NCI-H82 (cell line): ENCODE data around the gene ROR1.
A peak's percentile ranks its signal among the peaks of the same experiment; 100 is the strongest.
"Not testable (repeated sequence)": the region's sequence is repeated elsewhere in the genome, so short reads cannot be mapped to it uniquely, and the experiment has no call there.

Experiments
- DNase-seq: peaks from one replicate; lab custom pipeline; 2025; lab: John Stamatoyannopoulos, UW

ROR1 gene

DNA sequence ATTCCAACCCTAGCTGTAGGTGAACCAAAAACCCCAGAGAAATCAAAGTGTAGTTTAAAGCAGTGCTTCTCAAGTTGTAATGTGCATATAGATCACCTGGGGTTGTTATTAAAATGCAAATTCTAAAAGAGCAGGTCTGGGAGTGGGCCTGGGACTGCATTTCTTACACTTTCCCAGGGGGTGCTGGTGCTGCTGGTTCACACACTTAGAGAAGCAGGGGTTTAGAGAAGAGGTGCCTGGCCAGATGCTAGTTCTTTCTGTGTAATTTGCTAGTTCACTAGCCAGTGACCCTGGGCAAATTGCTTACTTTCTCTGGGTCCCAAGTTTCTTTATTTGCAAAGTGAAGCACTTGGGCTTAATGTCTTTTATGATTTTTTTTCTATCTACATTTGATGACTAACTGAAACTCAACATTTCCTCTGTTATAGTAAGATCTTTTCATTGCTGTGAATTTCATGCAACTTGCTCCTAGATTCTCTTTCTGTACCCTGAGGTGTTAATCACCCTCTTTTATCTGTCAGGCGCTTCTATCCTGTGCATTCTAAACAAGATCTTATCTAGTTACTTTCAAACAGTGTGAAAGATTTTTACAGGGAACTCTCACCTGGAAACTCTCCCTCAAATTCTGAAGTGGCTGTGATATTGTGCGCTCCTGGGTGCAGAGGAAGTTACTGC, 287.8 kb downstream of the ROR1 start:
- DNase-seq, result no peak

DNA sequence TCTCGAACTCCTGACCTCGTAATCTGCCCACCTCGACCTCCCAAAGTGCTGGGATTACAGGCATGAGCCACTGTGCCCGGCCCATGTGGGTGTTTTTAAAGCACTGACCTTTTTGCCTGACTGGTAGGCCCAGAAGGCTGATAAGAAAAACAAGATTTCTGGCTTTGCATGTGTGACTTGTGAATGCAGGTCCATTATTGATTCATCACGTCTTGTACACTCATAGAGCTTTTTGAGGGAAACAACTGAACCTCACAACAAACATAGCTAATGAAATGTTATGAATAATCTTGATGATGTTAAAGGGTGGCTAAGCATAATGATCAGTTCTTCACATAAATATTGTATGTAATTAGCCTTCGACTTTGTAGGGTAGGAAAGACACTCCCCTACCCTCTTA, 288.7 kb downstream of the ROR1 start:
- DNase-seq, result no peak

DNA sequence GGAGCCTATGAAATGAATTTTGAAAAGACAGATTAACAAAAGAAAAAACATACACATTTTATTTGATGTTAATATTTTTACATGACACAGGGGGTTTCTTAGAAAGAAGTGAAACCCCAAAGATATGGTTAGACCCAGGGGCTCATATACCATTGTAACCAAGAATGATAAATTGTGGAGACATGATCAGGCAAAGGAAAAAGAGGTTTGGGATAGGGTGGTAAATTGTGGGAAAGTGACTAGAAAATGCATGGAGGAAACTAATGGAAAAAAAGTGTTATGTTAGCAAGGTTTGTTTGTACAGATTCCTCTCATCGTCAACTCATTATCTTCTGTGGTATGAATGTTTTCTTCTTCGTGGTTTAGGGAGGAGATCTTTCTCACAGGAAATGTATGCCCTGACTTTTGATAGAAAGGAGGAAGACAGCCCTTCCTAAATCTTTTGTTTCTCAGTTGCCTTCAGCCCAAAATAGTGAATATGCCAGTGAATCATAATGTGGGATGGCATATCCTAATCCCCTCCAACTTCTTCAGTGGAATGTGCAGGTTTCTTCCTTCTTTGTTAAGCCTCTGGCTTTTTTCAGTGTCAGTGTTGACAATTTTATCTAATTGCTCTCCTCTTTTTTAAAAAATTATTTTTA, 289.2 kb downstream of the ROR1 start:
- DNase-seq, result no peak

DNA sequence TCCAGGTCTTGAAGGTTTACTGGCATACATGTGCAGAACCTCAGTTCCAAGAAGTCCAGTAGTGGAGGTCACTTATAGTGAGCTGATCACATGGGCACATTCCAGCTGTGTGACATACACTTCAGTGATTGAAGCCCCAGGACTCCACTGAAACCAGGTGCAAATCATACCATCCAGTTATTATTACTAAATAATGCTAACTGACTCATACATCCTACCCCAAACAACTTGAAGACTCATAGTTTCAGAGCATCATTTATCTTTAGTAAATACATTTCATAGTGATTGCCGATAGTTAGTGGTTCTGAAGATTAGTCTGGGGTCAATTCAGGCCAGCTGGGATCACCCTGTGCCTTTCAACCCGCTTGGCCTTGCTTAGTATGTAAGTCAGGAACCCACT, 291.8 kb downstream of the ROR1 start:
- DNase-seq, result no peak

DNA sequence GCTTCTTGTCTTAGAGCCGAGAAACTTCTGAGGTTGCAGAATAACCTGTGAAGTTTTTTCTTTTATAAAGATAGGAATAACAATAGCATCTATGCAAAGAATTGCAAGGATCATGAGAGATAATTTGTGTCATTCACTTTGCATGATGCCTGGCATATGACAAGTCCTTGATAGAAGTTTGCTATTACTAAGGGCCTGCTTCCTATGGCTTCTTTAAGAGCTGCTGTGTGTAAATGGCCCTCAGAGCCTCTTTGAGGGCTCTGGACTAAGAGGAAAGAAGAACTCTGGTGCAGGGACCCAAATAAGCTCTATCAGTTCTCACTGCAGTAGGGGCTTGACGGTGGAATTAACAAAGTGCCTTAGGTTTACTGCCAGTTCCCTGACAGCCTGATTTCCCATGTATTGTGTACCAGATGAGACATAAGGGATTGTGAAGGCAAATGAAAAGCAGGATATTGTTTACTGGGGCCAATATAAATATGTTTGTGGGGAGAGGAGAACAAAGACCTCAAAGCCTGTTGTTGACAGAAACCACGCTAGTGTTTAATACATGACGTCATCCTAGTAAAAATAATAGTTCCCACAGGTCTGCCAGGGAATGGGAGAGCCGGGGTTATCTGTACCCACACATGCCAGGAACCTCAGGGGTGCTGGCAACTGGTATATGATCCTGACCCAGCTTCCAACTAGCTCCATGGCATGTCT, 298.4 kb downstream of the ROR1 start:
- DNase-seq, result no peak

DNA sequence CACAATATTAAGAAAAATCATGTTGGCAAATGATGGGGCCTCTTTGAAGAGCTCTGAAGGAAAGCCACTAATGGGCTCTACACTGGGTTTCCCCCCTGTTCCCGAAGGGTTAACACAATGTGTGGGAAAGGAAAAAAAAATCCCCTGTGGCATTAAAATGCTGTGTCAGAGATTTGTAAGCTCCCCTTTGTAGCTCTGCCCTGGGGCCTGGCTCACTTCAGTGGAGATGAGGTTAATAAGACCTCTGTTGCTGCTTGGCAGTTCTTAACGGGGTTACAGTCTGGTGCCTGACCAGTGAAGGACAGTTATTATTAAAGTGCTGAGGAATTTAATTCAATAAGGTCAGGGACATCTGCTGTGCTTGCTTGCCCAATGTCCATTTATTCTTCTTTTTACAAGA, 299.9 kb downstream of the ROR1 start:
- peak; percentile 62 for DNase-seq

DNA sequence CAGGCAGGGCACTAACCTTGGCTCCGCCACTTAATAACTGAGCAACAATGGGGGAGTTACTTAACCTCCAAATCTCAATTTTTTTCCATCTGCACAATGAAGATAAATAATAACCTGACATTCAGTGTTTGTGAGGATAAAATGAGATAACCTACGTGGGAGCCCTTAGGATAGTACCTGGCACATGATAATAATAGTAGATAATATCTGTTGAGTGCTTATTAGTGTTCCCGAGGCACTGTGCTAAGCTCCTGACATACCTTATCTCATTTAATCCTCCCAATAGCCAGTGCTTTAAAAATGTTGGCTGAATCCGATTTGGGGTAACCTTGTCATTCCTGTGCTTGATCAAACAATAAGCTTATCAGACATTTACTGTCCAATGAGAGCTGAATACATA, 300.9 kb downstream of the ROR1 start:
- DNase-seq, result peak; percentile 37

DNA sequence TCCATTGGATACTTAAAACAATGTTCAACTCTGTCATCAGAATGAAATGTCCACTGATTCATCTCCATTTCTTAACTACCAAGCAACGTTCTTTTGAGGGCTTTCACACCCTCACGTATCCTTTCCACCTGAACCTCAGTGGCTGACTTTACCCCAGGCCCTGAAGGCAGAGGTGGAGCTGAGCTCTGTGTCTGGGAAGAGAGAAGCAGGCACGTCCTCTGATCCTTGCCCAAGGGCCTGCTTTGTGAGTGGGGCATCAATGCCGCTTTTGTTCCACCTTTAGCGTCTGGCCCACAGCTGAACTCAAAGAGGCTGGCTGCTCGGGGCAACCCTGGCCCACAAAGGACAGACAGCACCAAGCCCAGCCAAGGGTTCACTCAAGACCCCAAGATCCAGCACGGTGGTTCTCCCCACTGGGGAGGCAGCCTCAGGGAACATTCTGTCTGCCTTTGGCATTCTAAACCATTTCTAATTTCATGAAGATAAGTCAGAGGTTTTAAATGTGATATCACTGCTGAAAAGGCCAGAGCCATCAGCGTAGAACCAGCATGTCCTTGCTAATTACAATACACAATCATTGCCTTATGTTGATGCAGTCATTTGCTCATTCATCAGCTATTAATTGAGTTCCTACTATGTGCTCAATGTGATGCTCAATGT, 303.6 kb downstream of the ROR1 start:
- DNase-seq, result no peak

DNA sequence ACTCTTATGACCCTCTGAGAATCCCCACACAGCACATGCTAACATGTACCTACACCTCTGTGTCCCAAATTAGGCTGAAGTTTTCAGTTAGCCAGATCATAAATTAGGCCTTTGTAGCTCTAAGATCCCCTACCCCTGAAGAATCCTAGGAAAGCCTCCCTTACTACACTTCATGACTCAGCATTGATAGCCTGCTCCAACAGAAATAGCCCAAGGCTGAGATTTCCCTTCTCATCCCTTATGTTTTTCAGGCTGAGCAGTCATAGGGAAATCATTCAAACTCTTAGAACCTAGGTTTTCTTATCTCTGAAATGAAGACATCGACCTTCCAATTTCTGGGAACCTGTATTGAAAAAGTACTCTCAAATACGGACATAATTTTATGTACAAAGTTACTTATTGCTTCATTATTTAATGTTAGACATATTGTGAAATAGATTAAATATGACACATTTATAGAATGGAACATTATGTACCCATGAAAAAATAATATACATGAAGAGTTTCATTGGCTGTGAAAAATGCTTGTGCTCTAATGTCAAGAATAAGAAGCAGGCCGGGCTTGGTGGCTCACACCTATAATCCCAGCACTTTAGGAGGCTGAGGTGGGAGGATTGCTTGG, 307.2 kb downstream of the ROR1 start:
- no peak for DNase-seq

DNA sequence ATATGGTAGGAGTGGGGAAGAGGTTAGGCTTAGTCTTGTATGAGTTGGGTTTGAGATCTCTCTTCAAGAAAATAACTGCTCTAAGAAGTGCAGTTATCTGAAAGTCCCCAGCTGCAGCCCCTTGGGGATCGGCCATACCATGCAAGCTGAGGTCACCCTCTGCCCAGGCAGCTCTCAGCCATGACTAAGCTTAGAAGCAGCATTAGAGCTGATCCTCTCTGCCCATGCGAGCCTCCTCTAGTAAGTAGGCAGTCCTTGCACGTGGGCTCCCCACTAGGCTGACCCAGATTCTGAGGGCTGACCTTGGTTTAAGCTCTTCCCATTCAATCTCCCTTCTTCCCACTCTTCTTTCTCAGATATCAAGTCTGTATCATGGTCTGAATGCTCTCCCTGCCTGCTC, 308.6 kb downstream of the ROR1 start:
- peak; percentile 36 for DNase-seq

DNA sequence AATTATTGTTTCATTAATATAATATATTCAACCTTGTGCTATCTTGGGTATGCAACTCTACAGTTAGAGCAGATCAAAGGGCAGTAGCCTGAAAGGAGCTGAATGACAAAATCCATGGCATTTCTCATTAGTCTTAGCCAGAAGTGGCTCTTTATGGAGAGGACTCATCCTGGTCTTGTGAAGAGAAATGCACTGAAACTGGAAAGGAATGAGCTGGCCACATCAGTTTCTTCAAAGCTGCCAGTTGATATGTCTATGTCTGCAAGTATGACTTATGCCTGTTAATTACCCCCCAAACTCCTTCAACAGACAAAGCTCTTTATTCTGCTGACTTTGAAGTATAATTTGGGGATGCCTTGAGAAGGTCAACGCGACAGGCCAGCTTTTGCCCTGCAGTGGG, 310.6 kb downstream of the ROR1 start:
- no peak for DNase-seq

DNA sequence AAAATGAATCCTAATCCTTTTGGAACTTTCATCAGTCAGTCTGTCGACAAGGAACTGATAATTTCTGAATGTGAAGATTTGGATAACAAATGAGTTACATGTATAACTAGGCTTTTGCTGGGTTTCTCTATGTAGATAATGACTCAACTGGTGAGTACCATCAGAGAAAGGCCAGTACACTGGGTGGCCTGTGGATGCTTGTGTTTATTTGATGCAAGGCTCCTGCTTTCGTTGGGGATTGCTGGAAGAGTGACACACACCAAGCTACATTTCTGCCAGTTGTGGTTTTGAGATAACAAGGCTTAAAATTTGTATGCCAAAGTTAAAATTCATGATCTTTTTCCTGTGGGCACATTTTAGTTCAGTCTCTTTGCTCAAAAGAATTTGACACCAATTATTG, 314.0 kb downstream of the ROR1 start:
- DNase-seq, result no peak

DNA sequence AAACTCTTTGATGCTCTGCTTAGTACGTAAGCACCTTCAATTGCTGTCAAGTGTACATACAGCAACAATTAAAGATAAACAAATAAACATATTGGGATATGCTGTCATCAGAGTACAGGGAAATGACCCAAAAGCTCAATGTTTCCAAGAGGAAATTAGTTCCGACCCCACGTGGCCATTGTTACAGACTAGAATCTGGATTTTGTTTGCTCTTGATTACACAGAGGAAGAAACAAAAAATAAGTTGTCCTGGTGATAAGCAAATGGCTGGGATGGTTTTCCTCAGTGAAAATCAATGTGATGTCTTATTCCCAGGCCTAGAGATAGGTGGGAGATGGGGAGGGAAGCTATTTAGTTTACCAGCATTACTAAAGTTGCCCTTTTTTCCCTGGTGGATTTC, 316.6 kb downstream of the ROR1 start:
- no peak for DNase-seq

DNA sequence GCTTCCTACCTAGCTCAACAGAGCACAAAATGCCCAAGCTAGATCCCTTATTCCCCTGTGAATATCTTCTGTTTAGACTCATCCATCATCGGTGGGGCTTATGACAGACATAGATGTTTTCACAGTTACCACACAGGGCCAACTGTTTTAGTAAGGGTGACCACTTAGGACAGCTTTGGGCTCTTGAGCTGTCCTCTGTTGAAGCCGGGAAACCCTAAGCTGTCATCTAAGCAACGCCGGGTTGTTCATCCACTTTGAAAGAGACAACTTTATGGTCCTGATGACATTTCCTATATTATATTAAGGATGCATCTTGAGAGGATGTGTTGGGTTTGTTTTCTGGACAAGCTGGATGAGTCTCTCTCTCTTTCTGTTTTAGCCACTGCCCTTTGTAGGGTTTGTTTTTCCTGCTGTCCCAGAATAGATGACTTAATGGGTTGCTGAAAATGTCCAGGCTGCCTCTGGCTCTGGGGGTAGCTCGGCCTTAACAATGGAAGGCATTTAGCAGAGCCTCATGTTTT, 319.1 kb downstream of the ROR1 start:
- peak; percentile 22 for DNase-seq

DNA sequence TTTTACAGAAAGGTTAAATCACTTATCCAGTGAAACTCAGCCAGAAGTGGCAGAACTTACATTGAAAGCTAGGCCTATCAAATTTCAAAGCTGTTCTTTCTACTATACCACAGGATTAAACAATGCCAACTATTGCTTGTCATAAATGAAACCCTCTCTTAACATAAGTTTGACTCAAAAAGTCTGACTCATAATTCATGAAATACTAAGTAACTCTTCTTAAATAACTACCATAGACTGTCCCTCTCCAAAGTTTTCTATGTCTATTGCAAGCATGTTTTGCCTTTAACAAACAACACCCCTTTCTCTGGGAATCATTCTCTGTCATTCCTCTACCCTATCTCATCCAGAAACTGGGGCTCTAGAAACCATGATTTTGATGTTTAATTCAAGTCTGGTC, 320.1 kb downstream of the ROR1 start:
- no peak for DNase-seq

DNA sequence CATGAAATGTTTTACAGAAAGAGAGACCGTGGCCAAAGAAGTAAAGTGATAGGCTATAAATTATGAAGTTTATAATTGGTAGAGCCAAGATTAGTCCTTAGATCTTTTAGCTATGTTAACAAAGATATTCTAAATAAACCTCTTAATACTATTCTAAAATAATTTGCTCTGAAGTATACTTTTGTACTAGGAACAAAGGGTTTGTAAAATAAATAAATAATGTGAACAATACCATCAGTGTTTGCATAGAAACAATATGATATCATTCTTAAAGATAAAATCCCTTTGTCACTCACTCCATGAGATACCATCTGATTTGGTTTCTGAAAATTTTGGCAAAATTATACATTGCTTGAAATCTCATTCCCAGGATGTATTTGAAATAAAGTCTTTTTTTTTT, 322.0 kb downstream of the ROR1 start:
- DNase-seq, result no peak

DNA sequence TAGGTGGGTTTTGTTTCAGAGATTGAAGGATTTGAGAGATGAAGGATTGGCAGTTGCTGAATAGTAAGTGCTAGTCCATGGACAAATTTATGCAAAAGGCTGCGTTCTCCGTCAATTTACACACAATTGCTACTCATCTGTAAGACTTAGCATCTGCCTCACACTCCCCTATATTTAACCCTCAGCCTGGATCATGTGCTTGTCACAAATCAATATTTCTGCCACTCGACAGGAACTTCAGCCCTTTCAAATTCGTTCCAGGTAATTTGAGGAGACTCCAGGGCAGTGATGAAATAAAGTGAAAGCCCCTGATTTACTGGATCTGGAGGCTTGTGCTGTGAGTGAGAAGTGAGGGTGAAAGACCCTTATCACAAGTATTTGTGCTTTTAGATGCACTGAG, 324.0 kb downstream of the ROR1 start:
- no peak for DNase-seq

DNA sequence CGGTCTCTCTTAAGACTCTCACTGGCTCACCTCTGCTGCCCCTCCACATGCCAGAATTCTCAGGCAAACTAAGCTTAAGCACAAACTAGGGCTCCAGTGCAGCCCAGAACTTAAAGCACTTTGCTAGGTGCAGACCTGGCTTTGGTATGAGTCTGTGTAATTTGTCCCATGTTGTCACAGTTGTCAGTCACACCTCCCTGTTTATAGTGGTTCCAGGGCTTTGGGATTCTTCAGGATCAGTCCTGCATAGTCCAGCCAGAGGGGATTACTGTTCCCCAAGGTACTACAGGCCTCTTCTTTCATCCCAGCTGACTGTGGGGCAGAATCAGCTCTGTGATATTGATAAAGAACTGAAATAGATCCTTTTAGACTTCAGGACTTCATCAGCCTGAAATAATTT, 324.6 kb downstream of the ROR1 start:
- peak; percentile 19 for DNase-seq

DNA sequence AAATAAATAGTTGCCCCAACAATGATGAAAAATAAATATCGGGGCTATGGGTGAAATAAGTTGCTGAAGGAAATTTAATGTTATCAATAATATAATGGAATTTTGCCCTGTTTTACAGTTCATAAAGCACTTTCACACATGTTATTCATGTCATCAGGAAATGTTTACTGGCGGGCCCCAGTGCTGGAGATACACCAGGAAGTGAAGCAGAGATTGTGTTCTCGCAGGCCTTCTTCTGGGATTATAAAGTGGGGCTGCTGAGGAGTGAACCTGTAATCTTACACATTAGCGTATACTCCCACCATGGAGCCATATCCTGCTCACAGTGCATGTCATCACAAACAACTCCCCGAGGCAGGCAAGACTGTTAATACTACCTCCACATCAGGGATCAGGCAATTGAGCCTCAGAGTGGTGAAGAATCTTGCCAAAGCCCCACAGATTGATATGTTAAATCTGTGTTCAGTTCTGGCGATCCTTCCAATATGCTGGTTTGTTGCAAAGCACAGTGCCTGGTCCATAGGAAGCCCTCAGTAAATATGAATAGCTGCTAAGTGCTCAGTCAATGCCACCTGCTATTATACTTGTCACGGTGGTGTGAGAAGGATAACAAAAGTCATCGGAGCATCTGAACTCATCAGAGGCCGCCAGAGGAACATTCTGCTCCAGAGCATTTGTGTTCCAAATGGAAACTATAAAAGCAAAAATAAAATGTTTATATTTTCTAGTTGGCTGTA, 325.2 kb downstream of the ROR1 start:
- no peak for DNase-seq

DNA sequence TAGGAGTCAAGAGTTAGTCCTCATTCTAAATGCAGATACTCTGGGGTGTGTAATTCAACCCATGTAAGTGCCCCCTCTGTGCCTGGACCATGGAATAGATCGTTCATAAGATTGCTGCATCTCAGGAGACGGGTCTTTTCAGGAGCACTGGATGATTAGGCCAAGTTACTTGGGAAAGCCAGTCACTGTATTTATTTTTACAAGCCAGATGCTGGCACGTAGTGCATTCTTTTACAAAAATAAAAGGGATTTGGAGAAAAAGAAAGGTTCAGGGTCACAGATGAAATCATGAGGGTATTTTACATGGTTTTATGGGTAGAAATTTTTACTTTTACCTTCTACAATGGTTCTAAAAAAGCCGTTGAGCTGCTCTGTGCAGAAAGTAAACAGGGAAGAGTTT, 327.0 kb downstream of the ROR1 start:
- no peak for DNase-seq

DNA sequence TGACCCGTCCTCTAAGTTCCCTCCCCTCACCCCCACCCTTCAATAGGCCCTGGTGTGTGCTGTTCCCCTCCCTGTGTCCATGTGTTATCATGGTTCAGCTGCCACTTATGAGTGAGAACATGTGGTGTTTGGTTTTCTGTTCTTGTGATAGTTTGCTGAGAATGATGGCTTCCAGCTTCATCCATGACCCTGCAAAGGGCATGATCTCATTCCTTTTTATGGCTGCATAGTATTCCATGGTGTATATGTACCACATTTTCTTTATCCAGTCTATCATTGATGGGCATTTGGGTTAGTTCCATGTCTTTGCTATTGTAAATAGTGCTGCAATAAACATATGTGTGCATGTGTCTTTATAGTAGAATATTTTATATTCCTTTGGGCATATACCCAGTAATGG, 330.8 kb downstream of the ROR1 start:
- DNase-seq, result not testable (repeated sequence)

DNA sequence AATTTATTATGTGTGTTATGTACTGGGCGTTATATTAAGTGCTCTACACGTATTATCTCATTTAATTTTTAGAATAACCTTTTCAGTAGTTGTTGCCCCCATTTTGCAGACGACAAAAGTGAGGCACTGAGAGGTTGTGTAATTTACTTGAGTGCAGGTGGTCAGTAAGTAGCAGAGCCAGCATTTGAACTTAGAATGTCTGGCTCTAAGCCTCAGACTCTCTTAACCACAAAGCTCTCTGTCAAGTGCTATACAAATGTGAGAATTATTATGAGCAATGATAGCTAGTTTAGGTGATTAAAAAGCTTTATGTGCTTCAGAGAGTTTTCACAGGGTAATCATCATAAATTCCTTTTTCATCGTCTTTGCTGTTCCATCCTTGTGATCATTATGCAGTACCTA, 333.3 kb downstream of the ROR1 start:
- no peak for DNase-seq
